ENCODE measurements around the gene BCAS4.

BCAS4 gene

DNA sequence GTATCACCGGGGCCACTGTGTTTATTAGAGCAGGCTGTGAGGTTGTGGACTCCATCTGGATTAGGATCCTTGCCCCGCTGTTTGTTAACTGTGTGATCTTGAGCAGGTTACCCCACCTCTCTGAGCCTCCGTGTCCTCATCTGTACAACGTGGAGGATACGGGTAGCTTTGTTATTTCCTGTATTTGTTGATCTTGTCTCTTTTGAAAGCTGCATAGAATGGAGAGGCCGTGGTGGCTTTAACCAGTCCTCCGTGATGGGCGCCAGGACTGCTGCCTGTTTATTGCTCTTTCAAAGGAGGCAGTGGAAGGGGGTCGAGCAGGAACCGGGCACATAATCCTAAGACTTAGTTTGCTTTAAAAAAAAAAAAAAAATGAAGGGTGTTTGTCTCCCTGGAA lies 22.9 kb downstream of the BCAS4 start:
- H3K4me3 ChIP-seq (ENCODE audit: low read depth, low read length), result no peak overlapping the region
- TF ChIP-seq POLR2A (IDR thresholded peaks at IDR 0.05; ENCODE audit: extremely low read depth, insufficient read length) (no peak), MYC (IDR thresholded peaks at IDR 0.05; ENCODE audit: low read depth, low read length) (no peak)
- TF ChIP-seq, protein P1, sequence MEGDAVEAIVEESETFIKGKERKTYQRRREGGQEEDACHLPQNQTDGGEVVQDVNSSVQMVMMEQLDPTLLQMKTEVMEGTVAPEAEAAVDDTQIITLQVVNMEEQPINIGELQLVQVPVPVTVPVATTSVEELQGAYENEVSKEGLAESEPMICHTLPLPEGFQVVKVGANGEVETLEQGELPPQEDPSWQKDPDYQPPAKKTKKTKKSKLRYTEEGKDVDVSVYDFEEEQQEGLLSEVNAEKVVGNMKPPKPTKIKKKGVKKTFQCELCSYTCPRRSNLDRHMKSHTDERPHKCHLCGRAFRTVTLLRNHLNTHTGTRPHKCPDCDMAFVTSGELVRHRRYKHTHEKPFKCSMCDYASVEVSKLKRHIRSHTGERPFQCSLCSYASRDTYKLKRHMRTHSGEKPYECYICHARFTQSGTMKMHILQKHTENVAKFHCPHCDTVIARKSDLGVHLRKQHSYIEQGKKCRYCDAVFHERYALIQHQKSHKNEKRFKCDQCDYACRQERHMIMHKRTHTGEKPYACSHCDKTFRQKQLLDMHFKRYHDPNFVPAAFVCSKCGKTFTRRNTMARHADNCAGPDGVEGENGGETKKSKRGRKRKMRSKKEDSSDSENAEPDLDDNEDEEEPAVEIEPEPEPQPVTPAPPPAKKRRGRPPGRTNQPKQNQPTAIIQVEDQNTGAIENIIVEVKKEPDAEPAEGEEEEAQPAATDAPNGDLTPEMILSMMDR (IDR thresholded peaks at IDR 0.05; ENCODE audit: low read depth, low read length), result no peak
- TF ChIP-seq, protein P2, sequence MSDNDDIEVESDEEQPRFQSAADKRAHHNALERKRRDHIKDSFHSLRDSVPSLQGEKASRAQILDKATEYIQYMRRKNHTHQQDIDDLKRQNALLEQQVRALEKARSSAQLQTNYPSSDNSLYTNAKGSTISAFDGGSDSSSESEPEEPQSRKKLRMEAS (IDR thresholded peaks at IDR 0.05; ENCODE audit: low read depth, low read length), result no peak
- no peak for DNase-seq (ENCODE audit: low read depth)

DNA sequence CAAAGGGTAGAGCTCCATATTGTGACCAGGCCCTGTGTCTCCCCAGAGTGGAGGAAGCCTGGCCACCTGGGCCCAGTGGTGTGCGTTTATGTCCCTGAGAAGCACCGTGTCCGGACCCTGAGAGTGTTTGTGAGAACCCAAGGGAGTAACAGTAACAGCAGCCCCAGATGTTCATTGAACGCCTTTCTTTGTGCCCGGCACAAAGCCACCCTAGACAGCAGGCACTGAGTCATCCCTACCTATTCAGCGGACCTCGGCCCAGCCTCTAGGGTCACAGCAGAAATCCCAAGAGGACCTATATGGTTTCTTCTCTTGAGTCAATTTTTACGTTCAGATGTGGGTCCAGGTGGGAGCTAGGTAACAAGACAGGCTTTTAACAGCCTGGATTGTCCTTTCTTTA lies 24.5 kb downstream of the BCAS4 start:
- no peak overlapping the region for H3K4me3 ChIP-seq (ENCODE audit: low read depth, low read length)
- no peak for TF ChIP-seq POLR2A (IDR thresholded peaks at IDR 0.05; ENCODE audit: extremely low read depth, insufficient read length)
- TF ChIP-seq MYC (IDR thresholded peaks at IDR 0.05; ENCODE audit: low read depth, low read length), result no peak
- TF ChIP-seq, protein P1 (IDR thresholded peaks at IDR 0.05; ENCODE audit: low read depth, low read length), result no peak
- TF ChIP-seq, protein P2 (IDR thresholded peaks at IDR 0.05; ENCODE audit: low read depth, low read length), result no peak
- no peak for DNase-seq (ENCODE audit: low read depth)

DNA sequence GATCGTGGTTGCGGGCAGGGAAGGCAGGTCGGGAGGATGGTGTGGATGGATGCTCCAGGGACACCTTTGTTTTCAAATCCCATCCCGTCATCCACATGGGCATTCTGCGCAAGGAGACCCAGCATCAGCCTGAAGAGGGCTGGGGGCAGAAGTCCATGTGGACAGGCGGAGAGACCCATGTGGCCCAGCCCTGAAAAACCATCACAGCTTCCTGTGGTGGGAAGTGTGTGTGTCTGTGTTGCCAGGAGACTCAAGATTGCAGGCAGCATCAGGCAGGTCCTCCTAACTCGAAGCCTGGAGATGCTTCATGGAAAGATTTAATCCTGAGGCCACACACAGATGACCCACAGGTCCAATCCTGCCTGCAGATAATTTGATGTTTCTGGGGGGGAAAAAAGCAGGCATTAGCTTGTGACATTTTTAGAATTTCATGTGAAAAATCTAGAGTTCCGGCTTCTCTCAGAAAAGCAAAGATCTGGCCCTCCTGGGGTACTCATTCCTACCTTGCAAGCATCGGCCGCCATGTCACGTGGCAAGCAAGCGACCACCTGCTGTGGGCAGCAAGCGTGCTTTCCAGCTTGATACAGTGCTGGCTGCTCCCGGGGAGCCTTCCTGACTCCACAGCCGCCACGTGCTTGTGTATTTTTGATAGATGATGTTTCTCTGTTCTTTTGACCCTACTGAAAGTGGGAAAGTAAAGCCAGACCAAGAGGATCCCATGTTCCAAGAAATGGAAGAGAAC lies 25.8 kb downstream of the BCAS4 start:
- no peak overlapping the region for H3K4me3 ChIP-seq (ENCODE audit: low read depth, low read length)
- DNase-seq (ENCODE audit: low read depth), result no peak
- TF ChIP-seq, protein P2 (IDR thresholded peaks at IDR 0.05; ENCODE audit: low read depth, low read length), result no peak
- no peak for TF ChIP-seq POLR2A (IDR thresholded peaks at IDR 0.05; ENCODE audit: extremely low read depth, insufficient read length)
- TF ChIP-seq MYC (IDR thresholded peaks at IDR 0.05; ENCODE audit: low read depth, low read length), result no peak
- TF ChIP-seq, protein P1 (IDR thresholded peaks at IDR 0.05; ENCODE audit: low read depth, low read length), result no peak

DNA sequence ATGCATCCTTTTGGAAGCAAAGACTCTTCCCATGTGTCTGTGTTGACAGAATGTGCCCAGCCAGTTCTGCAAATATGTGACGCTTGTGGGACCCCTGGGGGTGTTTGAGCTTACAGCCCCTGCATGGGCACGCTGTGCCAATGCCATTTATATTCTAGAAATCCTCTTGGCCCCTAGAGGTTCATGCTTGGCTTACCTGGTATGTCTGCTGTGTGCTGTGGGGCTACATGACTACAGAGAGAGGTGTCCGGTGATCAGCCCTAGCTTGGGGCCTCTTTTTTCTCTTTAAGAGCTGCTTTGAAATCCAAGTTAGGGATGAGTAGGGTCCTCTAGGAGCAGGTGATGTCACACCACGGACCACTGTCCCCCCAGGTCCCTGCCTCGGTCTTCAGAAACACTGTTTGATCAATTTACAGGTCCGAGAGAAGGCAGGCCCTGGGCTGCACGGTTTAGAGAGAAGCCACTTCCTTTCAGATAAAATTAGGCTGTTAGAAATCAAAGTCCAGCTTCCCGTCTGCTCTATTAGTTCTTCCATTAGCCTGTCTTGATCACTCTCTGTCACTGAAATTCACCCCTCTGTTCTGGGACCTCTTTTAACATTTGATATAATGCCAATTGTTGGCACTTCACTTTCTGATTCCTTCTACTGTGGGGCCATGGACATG lies 26.5 kb downstream of the BCAS4 start:
- H3K4me3 ChIP-seq (ENCODE audit: low read depth, low read length), result no peak overlapping the region
- TF ChIP-seq, protein P1 (IDR thresholded peaks at IDR 0.05; ENCODE audit: low read depth, low read length), result no peak
- TF ChIP-seq POLR2A (IDR thresholded peaks at IDR 0.05; ENCODE audit: extremely low read depth, insufficient read length), result no peak
- TF ChIP-seq MYC (IDR thresholded peaks at IDR 0.05; ENCODE audit: low read depth, low read length), result no peak
- TF ChIP-seq, protein P2 (IDR thresholded peaks at IDR 0.05; ENCODE audit: low read depth, low read length), result no peak
- DNase-seq (ENCODE audit: low read depth), result no peak

DNA sequence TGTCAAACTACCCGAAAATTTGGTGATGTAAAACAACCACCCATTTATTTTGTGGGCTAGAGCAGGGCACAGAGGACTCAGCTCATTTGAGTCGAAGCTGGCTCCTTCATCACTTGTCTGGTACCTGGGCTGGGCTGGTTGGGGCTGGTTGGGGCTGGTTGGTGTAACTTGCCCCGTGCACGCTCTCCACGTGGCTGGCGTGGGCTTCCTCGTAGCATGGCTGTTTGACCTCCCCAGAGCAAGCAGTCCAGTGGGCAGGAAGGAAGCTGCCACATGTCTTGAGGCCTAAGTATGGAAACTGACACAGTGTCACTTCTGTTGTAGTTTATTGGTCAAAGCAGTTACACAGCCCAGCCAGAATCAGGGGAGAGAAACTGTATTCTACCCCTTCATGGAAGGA lies 27.1 kb downstream of the BCAS4 start:
- TF ChIP-seq POLR2A (IDR thresholded peaks at IDR 0.05; ENCODE audit: extremely low read depth, insufficient read length), result no peak
- H3K4me3 ChIP-seq (ENCODE audit: low read depth, low read length), result no peak overlapping the region
- no peak for DNase-seq (ENCODE audit: low read depth)

DNA sequence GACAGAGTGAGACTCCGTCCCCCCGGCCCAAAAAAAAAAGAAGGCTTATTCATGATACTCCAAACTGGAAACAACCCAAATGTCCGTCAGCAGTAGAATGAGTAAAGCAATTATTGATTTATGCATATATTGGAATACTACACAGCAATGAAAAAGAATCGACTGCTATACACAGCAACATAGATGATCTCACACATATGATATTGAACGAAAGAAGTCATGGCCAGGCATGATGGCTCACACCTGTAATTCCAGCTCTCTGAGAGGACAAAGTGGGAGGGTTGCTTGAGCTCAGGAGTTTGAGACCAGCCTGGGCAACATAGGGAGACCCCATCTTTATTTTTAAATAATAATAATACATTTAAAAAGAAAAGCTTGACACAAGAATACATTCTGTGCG lies 28.5 kb downstream of the BCAS4 start:
- no peak overlapping the region for H3K4me3 ChIP-seq (ENCODE audit: low read depth, low read length)
- TF ChIP-seq MYC (IDR thresholded peaks at IDR 0.05; ENCODE audit: low read depth, low read length) (no peak), POLR2A (IDR thresholded peaks at IDR 0.05; ENCODE audit: extremely low read depth, insufficient read length) (no peak)
- TF ChIP-seq, protein P2 (IDR thresholded peaks at IDR 0.05; ENCODE audit: low read depth, low read length), result no peak
- TF ChIP-seq, protein P1 (IDR thresholded peaks at IDR 0.05; ENCODE audit: low read depth, low read length), result no peak
- DNase-seq (ENCODE audit: low read depth), result no peak
